Erythroblast (primary cell): ENCODE measurements around the gene ROPN1L.

Experiments used
- GATA1 ChIP-seq: IDR thresholded peaks from 2 replicates; pipeline ENCODE4 v1.6.1; 2011; ENCODE audit warnings: low read depth, mild to moderate bottlenecking, control low read depth, low read length, moderate library complexity
- POLR2A ChIP-seq: IDR thresholded peaks from 2 replicates; pipeline ENCODE4 v1.6.1; 2011; ENCODE audit warnings: mild to moderate bottlenecking, low read length

DNA sequence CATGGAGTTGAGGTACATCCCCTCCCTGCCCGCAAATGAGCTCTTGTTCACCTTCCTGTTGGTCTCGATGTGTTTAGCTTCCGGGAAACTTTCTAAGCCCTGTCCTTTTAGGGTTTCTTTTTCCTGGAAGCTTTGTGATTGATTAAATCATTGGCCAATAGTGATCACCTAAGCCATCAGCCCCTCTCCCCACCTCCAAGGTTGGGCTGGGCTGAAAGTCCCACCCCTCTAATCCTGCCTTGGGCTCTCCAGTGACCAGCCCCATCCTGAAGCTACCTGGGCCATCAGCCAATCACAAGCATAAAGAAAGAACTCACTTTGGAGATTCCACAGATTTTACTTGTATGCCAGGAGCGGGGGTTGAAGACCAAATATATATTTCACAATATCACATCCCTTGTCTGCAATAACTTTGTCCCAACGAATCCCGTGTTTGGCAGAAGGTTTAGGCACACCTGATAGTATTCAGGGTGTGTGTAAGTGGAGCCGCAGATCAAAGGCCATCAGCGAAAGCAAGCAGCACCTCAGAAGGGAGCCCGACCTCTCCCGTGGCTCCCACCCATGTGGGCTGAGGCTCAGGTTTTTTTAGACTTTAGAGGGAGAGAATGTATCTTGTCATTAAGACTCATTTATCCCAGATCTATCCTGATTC is 20.4 kb downstream of the ROPN1L start:
- no peak for TF ChIP-seq POLR2A
- TF ChIP-seq GATA1, result no peak
